PC-9 (cell line): ENCODE measurements around the gene PRSS56. TPM values are rescaled to one million over a fixed set of nuclear protein-coding genes. Genes with fewer than 3 reads are reported as not detected.

Source experiments
- BruUV-seq: library from RNA; stranded (reverse); fragments of 400-500 nt; replicated peaks from 2 replicates; lab custom pipeline; 2021; lab: Mats Ljungman, UMichigan
- CTCF ChIA-PET: fragments of 300-600 bp; sonication (Branson Sonifier 250); formaldehyde crosslinking; loops from one replicate; lab custom pipeline; 2022; ENCODE audit warnings: antibody characterized with exemption; lab: Charles Lee
- POLR2A ChIA-PET: fragments of 300-600 bp; sonication (Branson Sonifier 250); formaldehyde crosslinking; loops from one replicate; lab custom pipeline; 2022; ENCODE audit warnings: antibody characterized with exemption; ENCODE audit not compliant: unreplicated experiment; lab: Charles Lee
- DNase-seq, 2 experiments: peaks; one replicate each; pipeline versions ENCODE4 v3.0.0 to v3.0.0-alpha.2; 2015 to 2022; ENCODE audit warnings: mixed read lengths in 1 of 2
- H2AFZ ChIP-seq: fragments of 200-600 bp; sonication (generic); 2 replicates; pipeline ENCODE4 v1.8.1; 2017; ENCODE audit warnings: antibody characterized with exemption
- H3F3A ChIP-seq: fragments of 200-600 bp; sonication (generic); 2 replicates; pipeline ENCODE4 v1.8.1; 2017; ENCODE audit warnings: antibody characterized with exemption, mild to moderate bottlenecking, low read depth; ENCODE audit not compliant: insufficient read depth
- H3K27ac ChIP-seq: fragments of 200-600 bp; sonication (generic); 2 replicates; pipeline ENCODE4 v1.6.1; 2016; ENCODE audit warnings: mixed run types
- H3K27me3 ChIP-seq: fragments of 200-600 bp; sonication (generic); 2 replicates; pipeline ENCODE4 v1.6.1; 2016; ENCODE audit warnings: low read depth, mixed run types; ENCODE audit not compliant: insufficient read depth
- H3K36me3 ChIP-seq: fragments of 200-600 bp; sonication (generic); 2 replicates; pipeline ENCODE4 v1.6.1; 2016; ENCODE audit warnings: low read depth, mixed run types
- H3K4me1 ChIP-seq: fragments of 200-600 bp; sonication (generic); replicated peaks from 2 replicates; pipeline ENCODE4 v1.6.1; 2016; ENCODE audit warnings: mixed run types; ENCODE audit not compliant: insufficient read depth
- H3K4me2 ChIP-seq: fragments of 200-600 bp; sonication (generic); 2 replicates; pipeline ENCODE4 v1.6.1; 2017; ENCODE audit warnings: mixed run types
- H3K4me3 ChIP-seq: fragments of 200-600 bp; sonication (generic); 2 replicates; pipeline ENCODE4 v1.6.1; 2016; ENCODE audit warnings: mixed run types
- H3K79me2 ChIP-seq: fragments of 200-600 bp; sonication (generic); 2 replicates; pipeline ENCODE4 v1.6.1; 2017; ENCODE audit warnings: low read depth, mixed run types
- H3K9me2 ChIP-seq: fragments of 200-600 bp; sonication (generic); 2 replicates; pipeline ENCODE4 v1.8.1; 2017; ENCODE audit warnings: mild to moderate bottlenecking; ENCODE audit not compliant: insufficient read depth
- H3K9me3 ChIP-seq: fragments of 200-600 bp; sonication (generic); 2 replicates; pipeline ENCODE4 v1.8.1; 2016; ENCODE audit warnings: low read depth; ENCODE audit not compliant: insufficient read depth
- H4K20me1 ChIP-seq: fragments of 200-600 bp; sonication (generic); 2 replicates; pipeline ENCODE4 v1.8.1; 2017; ENCODE audit not compliant: insufficient read depth
- CTCF ChIP-seq: fragments of 200-600 bp; sonication (generic); conservative IDR thresholded peaks from 2 replicates; pipeline ENCODE4 v1.6.1; 2017; ENCODE audit warnings: mixed run types, antibody characterized with exemption, mild to moderate bottlenecking, moderate library complexity
- EZH2 ChIP-seq: fragments of 200-600 bp; sonication (generic); IDR thresholded peaks from 2 replicates; pipeline ENCODE4 v1.8.0; 2017; ENCODE audit warnings: antibody characterized with exemption, low read depth
- intact Hi-C: fragments of 100-400 bp; cut with micrococcal nuclease; formaldehyde crosslinking; loops from one replicate; pipeline ENCODE4 v1.10.0; 2022; ENCODE audit not compliant: unreplicated experiment
- total RNA-seq: library from RNA; stranded (reverse); gene quantifications from 2 replicates; pipeline ENCODE4 v1.2.3, GENCODE V29; 2021

Gene PRSS56
- total RNA-seq, 1 experiment from 2014 or later: not detected

GRCh38 chr2:232505856-232506255, 14.3 kb upstream of the PRSS56 start:
- DNase-seq: no peak
- Histone ChIP-seq H3K79me2 (no peaks in the 10 kb centered on the region), H4K20me1 (no peaks in the 10 kb centered on the region), H3K4me3 (no peak overlapping the region), H3K4me2 (no peak overlapping the region), H3K36me3 (no peaks in the 10 kb centered on the region), H3K9me2 (no peaks in the 10 kb centered on the region), H3F3A (no peaks in the 10 kb centered on the region; the same call in 1 of the 2 replicates), H3K4me1 (no peaks in the 10 kb centered on the region), H3K27me3 (peaks cover 56% of the 10 kb centered on the region), H3K9me3 (no peaks in the 10 kb centered on the region), H2AFZ (no peak overlapping the region), H3K27ac (no peak overlapping the region)
- CTCF ChIA-PET: no interaction called here
- POLR2A ChIA-PET: no interaction called here
- TF ChIP-seq CTCF: no peak
- no peak for TF ChIP-seq EZH2
- intact Hi-C loops: no loop called here
- no TSS peak for BruUV-seq

GRCh38 chr2:232506709-232507108, 13.5 kb upstream of the PRSS56 start:
- Histone ChIP-seq H3K36me3 (no peaks in the 10 kb centered on the region), H3K9me2 (no peaks in the 10 kb centered on the region), H3K4me2 (no peak overlapping the region), H2AFZ (no peak overlapping the region), H3K9me3 (no peaks in the 10 kb centered on the region), H3K27me3 (peaks cover 56% of the 10 kb centered on the region), H3K27ac (no peak overlapping the region), H4K20me1 (no peaks in the 10 kb centered on the region), H3K79me2 (no peaks in the 10 kb centered on the region), H3K4me1 (no peaks in the 10 kb centered on the region), H3F3A (no peaks in the 10 kb centered on the region; the same call in 1 of the 2 replicates), H3K4me3 (no peak overlapping the region)
- no peak for TF ChIP-seq CTCF
- no peak for TF ChIP-seq EZH2
- CTCF ChIA-PET: no interaction called here
- POLR2A ChIA-PET: no interaction called here
- intact Hi-C loops: no loop called here
- DNase-seq: no peak
- no TSS peak for BruUV-seq

GRCh38 chr2:232508251-232508650, 11.9 kb upstream of the PRSS56 start:
- ChIA-PET POLR2A (no interaction called here), CTCF (no interaction called here)
- no peaks in the 10 kb centered on the region for H3K9me2 ChIP-seq
- H2AFZ ChIP-seq: no peak overlapping the region
- DNase-seq: no peak
- H3K9me3 ChIP-seq: no peaks in the 10 kb centered on the region
- no peaks in the 10 kb centered on the region for H3K36me3 ChIP-seq
- no peaks in the 10 kb centered on the region; the same call in 1 of the 2 replicates for H3F3A ChIP-seq
- H3K4me1 ChIP-seq: no peaks in the 10 kb centered on the region
- intact Hi-C loops: no loop called here
- peaks cover 49% of the 10 kb centered on the region for H3K27me3 ChIP-seq
- BruUV-seq: no TSS peak
- no peak overlapping the region for H3K27ac ChIP-seq
- H4K20me1 ChIP-seq: no peaks in the 10 kb centered on the region
- TF ChIP-seq CTCF (no peak), EZH2 (no peak)
- H3K4me2 ChIP-seq: no peak overlapping the region
- H3K4me3 ChIP-seq: no peak overlapping the region
- no peaks in the 10 kb centered on the region for H3K79me2 ChIP-seq
